ENCODE measurements around the gene TET3. TPM values are rescaled to one million over a fixed set of nuclear protein-coding genes. Genes with fewer than 3 reads are reported as not detected.

The TET3 gene
- total and polyA plus RNA-seq, 9 of the 15 experiments (the other 6 are each of a cell fraction or from before 2014, with no cell fraction given), result 0.35 to 16.3 (median 5.5) TPM

DNA sequence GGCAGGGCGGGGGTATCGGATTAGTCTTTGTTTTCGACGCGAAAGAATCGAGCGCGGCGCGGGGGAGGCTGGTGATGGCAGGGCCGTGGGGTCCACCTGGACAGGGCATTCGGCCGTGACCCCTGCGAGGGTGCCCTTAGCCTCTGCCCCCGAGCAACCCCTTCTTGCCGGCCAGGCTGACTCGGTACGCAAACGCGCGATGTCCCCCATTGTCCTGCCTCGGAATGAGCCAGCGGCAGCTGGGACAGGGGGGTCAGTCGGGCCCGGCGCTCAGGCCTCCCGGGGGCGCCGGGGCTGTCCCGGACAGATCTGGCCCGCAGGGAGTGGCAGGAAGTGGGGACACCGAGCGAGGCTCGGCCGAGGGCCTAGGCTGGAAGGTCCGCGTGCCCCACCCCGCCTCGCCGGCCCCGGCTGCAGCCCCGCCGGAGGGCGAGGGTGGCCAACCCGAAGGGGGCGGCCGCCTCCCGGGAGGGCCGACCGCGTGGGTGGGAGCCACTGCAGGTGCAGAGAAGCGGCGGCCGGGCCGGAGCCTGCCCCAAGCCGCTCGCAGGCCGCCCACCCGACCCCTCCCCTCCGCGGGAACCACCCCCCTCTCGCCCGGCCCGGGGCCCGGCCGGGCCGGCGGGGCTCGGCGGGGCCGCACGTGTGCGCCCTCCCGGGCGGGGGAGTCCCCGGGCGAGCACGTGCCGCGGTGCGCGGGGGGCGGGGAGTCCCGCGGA is at the start of gene TET3 (continued):
- TF ChIP-seq SAP30 (IDR thresholded peaks at IDR 0.05; ENCODE audit: borderline replicate concordance, insufficient read depth, low read depth, low read length, poor library complexity, severe bottlenecking) (peak; percentile 29), MBD2 (IDR thresholded peaks at IDR 0.05; ENCODE audit: borderline replicate concordance, low read depth) (no peak), L3MBTL2 (IDR thresholded peaks at IDR 0.05) (peak; percentile 85), POLR2A (conservative IDR thresholded peaks at IDR 0.05) (0 out of 2 replicates have a peak, but pooled peaks have one; percentile 20), ZNF589 (CRISPR knock-in tag; IDR thresholded peaks at IDR 0.05; ENCODE audit: low read depth) (peak; percentile 9; the same call in 1 of the 2 replicates), MXI1 (IDR thresholded peaks at IDR 0.05; ENCODE audit: low read depth, low read length) (peak; percentile 13; the same call in 1 of the 2 replicates), DPF2 (IDR thresholded peaks at IDR 0.05) (peak; percentile 46; the same call in 1 of the 2 replicates), FOXJ3 (CRISPR knock-in tag; IDR thresholded peaks at IDR 0.05) (no peak), ZNF431 (CRISPR knock-in tag; IDR thresholded peaks at IDR 0.05) (0 out of 2 replicates have a peak, but pooled peaks have one; percentile 30), CBFA2T2 (conservative IDR thresholded peaks at IDR 0.05) (no peak), HNRNPL (IDR thresholded peaks at IDR 0.05; ENCODE audit: low read depth, low read length) (peak; percentile 82), TRIM24 (IDR thresholded peaks at IDR 0.05) (no peak), MAZ (CRISPR knock-in tag; conservative IDR thresholded peaks at IDR 0.05 in 1 of 2, IDR thresholded peaks at IDR 0.05 in 1 of 2) (peak; percentile 45 to 53), FIP1L1 (IDR thresholded peaks at IDR 0.05; ENCODE audit: low read depth, low read length, poor library complexity, severe bottlenecking) (peak; percentile 72), SMAD1 (IDR thresholded peaks at IDR 0.05; ENCODE audit: low read depth, low read length, partially characterized antibody) (no peak), SMAD2 (IDR thresholded peaks at IDR 0.05; ENCODE audit: low read depth, low read length) (no peak), ZBTB7A (IDR thresholded peaks at IDR 0.05; ENCODE audit: borderline replicate concordance, control insufficient read depth, low read depth, low read length) (peak; percentile 87; the same call in 1 of the 2 replicates), E2F3 (CRISPR knock-in tag; IDR thresholded peaks at IDR 0.05) (0 out of 2 replicates have a peak, but pooled peaks have one; percentile 13), ZFX (CRISPR knock-in tag; IDR thresholded peaks at IDR 0.05) (peak; percentile 74), HNRNPLL (IDR thresholded peaks at IDR 0.05; ENCODE audit: low read depth, low read length, poor library complexity, severe bottlenecking) (no peak), PRMT5 (CRISPR knock-in tag; IDR thresholded peaks at IDR 0.05) (no peak), CCNT2 (IDR thresholded peaks at IDR 0.05; ENCODE audit: borderline replicate concordance, extremely low read depth, insufficient read length, low read depth, low read length) (peak; percentile 68), ZBED1 (IDR thresholded peaks at IDR 0.05) (no peak)
- TF ChIP-seq, protein P1, sequence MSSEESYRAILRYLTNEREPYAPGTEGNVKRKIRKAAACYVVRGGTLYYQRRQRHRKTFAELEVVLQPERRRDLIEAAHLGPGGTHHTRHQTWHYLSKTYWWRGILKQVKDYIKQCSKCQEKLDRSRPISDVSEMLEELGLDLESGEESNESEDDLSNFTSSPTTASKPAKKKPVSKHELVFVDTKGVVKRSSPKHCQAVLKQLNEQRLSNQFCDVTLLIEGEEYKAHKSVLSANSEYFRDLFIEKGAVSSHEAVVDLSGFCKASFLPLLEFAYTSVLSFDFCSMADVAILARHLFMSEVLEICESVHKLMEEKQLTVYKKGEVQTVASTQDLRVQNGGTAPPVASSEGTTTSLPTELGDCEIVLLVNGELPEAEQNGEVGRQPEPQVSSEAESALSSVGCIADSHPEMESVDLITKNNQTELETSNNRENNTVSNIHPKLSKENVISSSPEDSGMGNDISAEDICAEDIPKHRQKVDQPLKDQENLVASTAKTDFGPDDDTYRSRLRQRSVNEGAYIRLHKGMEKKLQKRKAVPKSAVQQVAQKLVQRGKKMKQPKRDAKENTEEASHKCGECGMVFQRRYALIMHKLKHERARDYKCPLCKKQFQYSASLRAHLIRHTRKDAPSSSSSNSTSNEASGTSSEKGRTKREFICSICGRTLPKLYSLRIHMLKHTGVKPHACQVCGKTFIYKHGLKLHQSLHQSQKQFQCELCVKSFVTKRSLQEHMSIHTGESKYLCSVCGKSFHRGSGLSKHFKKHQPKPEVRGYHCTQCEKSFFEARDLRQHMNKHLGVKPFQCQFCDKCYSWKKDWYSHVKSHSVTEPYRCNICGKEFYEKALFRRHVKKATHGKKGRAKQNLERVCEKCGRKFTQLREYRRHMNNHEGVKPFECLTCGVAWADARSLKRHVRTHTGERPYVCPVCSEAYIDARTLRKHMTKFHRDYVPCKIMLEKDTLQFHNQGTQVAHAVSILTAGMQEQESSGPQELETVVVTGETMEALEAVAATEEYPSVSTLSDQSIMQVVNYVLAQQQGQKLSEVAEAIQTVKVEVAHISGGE (CRISPR knock-in tag; IDR thresholded peaks at IDR 0.05), result peak in 1 of 3 experiments; percentile 6; a peak in 1 of 6 replicates
- TF ChIP-seq, protein P2, sequence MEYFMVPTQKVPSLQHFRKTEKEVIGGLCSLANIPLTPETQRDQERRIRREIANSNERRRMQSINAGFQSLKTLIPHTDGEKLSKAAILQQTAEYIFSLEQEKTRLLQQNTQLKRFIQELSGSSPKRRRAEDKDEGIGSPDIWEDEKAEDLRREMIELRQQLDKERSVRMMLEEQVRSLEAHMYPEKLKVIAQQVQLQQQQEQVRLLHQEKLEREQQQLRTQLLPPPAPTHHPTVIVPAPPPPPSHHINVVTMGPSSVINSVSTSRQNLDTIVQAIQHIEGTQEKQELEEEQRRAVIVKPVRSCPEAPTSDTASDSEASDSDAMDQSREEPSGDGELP (CRISPR knock-in tag; IDR thresholded peaks at IDR 0.05; ENCODE audit: borderline replicate concordance), result no peak

Measured in K562 (cell line).